DMS 273 treated with DMSO at 0.1 percent for 48 hours (cell line): Measurements from ENCODE around the gene PLPP3.

Source experiments
- DNase-seq: peaks from one replicate; lab custom pipeline; 2025; lab: John Stamatoyannopoulos, UW

The PLPP3 gene

GRCh38 chr1:56496821-56497772, 82.3 kb downstream of the PLPP3 start:
- DNase-seq: no peak

- DNase-seq: no peak
Measured at GRCh38 chr1:56496158-56496557, 83.2 kb downstream of the PLPP3 start.

- no peak for DNase-seq
Measured at GRCh38 chr1:56495538-56495937, 83.8 kb downstream of the PLPP3 start.

- no peak for DNase-seq
Measured at GRCh38 chr1:56494306-56494705, 85.1 kb downstream of the PLPP3 start.

- no peak for DNase-seq
Measured at GRCh38 chr1:56493826-56494225, 85.5 kb downstream of the PLPP3 start.

- no peak for DNase-seq
Measured at GRCh38 chr1:56491441-56491840, 87.9 kb downstream of the PLPP3 start.

GRCh38 chr1:56490619-56491018, 88.7 kb downstream of the PLPP3 start:
- DNase-seq: no peak

- DNase-seq: no peak
Measured at GRCh38 chr1:56489695-56490094, 89.7 kb downstream of the PLPP3 start.

GRCh38 chr1:56484695-56485094, 94.7 kb downstream of the PLPP3 start:
- no peak for DNase-seq

- no peak for DNase-seq
Measured at GRCh38 chr1:56483104-56483503, 96.3 kb downstream of the PLPP3 start.

GRCh38 chr1:56482486-56482885, 96.9 kb downstream of the PLPP3 start:
- DNase-seq: no peak

- peak; percentile 86 for DNase-seq
Measured at GRCh38 chr1:56481140-56481694, 98.1 kb downstream of the PLPP3 start.

GRCh38 chr1:56478734-56479133, 100.6 kb downstream of the PLPP3 start:
- DNase-seq: no peak

- no peak for DNase-seq
Measured at GRCh38 chr1:56477164-56478111, 101.9 kb downstream of the PLPP3 start.

GRCh38 chr1:56473582-56474270, 105.6 kb downstream of the PLPP3 start:
- no peak for DNase-seq

GRCh38 chr1:56472860-56473259, 106.5 kb downstream of the PLPP3 start:
- no peak for DNase-seq

GRCh38 chr1:56469640-56470371, 109.6 kb downstream of the PLPP3 start:
- no peak for DNase-seq

GRCh38 chr1:56468518-56468917, 110.8 kb downstream of the PLPP3 start:
- DNase-seq: no peak

- DNase-seq: no peak
Measured at GRCh38 chr1:56466538-56466937, 112.8 kb downstream of the PLPP3 start.

- DNase-seq: no peak
Measured at GRCh38 chr1:56464294-56464693, 115.1 kb downstream of the PLPP3 start.

- DNase-seq: no peak
Measured at GRCh38 chr1:56463376-56463775, 116.0 kb downstream of the PLPP3 start.
